Activated T-cell treated with anti-CD3 and anti-CD28 coated beads, Interleukin-2, amount 50 U/mL, for 4 hours (primary cell): ENCODE results near the gene CCDC80. TPM values are rescaled to one million over a fixed set of nuclear protein-coding genes. Genes with fewer than 3 reads are reported as not detected.
"Not testable (repeated sequence)": the region's sequence is repeated elsewhere in the genome, so short reads cannot be mapped to it uniquely, and the experiment has no call there.

Experiments
- ATAC-seq, 2 donors: fragments of 200-7000 bp; cut with Tn5 transposase; one replicate each; pipeline ENCODE4 v1.10.0; 2021
- DNase-seq: peaks from one replicate; pipeline ENCODE4 v3.0.0-alpha.2; 2020
- H3K27me3 Mint-ChIP-seq: one replicate; pipeline ENCODE4 v1.8.0; 2021; ENCODE audit warnings: low read depth, mixed read lengths
- H3K36me3 Mint-ChIP-seq: one replicate; pipeline ENCODE4 v1.8.0; 2022; ENCODE audit warnings: mixed read lengths; ENCODE audit not compliant: insufficient read depth
- H3K4me1 Mint-ChIP-seq: one replicate; pipeline ENCODE4 v1.8.0; 2021; ENCODE audit warnings: low read depth, mixed read lengths
- H3K4me3 Mint-ChIP-seq: one replicate; pipeline ENCODE4 v1.8.0; 2021; ENCODE audit warnings: mild to moderate bottlenecking, moderate library complexity, mixed read lengths
- H3K9me3 Mint-ChIP-seq: one replicate; pipeline ENCODE4 v1.8.0; 2021; ENCODE audit warnings: mixed read lengths
- total RNA-seq, 3 donors: library from RNA; stranded (reverse); gene quantifications; one replicate each; pipeline ENCODE4 v1.2.1, GENCODE V29; 2021

The CCDC80 gene
- total RNA-seq, 3 donors from 2014 or later: 0.16 to 0.43 (median 0.30) TPM

- DNase-seq (no peak), ATAC-seq (no peak)
- Mint-ChIP-seq H3K4me3 (no peak overlapping the region), H3K4me1 (peaks cover 15% of the 10 kb centered on the region), H3K27me3 (no peaks in the 10 kb centered on the region), H3K9me3 (no peaks in the 10 kb centered on the region), H3K36me3 (peaks cover 31% of the 10 kb centered on the region)
These were observed 72.3 kb downstream of the CCDC80 start for GRCh38 chr3:112568642-112569041.

GRCh38 chr3:112564940-112565305, 76.0 kb downstream of the CCDC80 start:
- DNase-seq (no peak), ATAC-seq (no peak)
- Mint-ChIP-seq H3K9me3 (no peaks in the 10 kb centered on the region), H3K36me3 (peaks cover 21% of the 10 kb centered on the region), H3K27me3 (no peaks in the 10 kb centered on the region), H3K4me1 (peaks cover 35% of the 10 kb centered on the region), H3K4me3 (no peak overlapping the region)

- peaks cover 20% of the 10 kb centered on the region for H3K36me3 Mint-ChIP-seq
- not testable (repeated sequence) for DNase-seq, H3K9me3 Mint-ChIP-seq, ATAC-seq, H3K4me3 Mint-ChIP-seq, H3K27me3 Mint-ChIP-seq
- H3K4me1 Mint-ChIP-seq: peaks cover 40% of the 10 kb centered on the region
These were observed 76.5 kb downstream of the CCDC80 start for GRCh38 chr3:112564247-112564939.

- Mint-ChIP-seq H3K9me3 (no peaks in the 10 kb centered on the region), H3K4me3 (peak within 1 kb of the TSS; percentile 99), H3K36me3 (peaks cover 23% of the 10 kb centered on the region), H3K4me1 (peaks cover 49% of the 10 kb centered on the region), H3K27me3 (no peaks in the 10 kb centered on the region)
- DNase-seq (peak; percentile 98), ATAC-seq (peak; percentile 84 to 86)
These were observed 79.0 kb downstream of the CCDC80 start, which contains the start of the genes ATG3 and SLC35A5 for GRCh38 chr3:112561734-112562529. Gene ATG3, minus strand, starts transcription at chr3:112561962. Its CDS starts 434 bp downstream, at chr3:112561528. Gene SLC35A5, plus strand, starts transcription at chr3:112562045. Its CDS starts 1,359 bp downstream, at chr3:112563404.

- peak overlapping the region; percentile 99 for H3K4me3 Mint-ChIP-seq
- peak; percentile 66 to 69 for ATAC-seq
- H3K27me3 Mint-ChIP-seq: no peaks in the 10 kb centered on the region
- no peaks in the 10 kb centered on the region for H3K9me3 Mint-ChIP-seq
- H3K36me3 Mint-ChIP-seq: peaks cover 20% of the 10 kb centered on the region
- H3K4me1 Mint-ChIP-seq: peaks cover 48% of the 10 kb centered on the region
- peak; percentile 69 for DNase-seq
These were observed 79.5 kb downstream of the CCDC80 start for GRCh38 chr3:112561484-112561733.

GRCh38 chr3:112560721-112561483, 80.0 kb downstream of the CCDC80 start:
- Mint-ChIP-seq H3K27me3 (no peaks in the 10 kb centered on the region), H3K36me3 (peaks cover 19% of the 10 kb centered on the region), H3K4me1 (peaks cover 49% of the 10 kb centered on the region), H3K9me3 (no peaks in the 10 kb centered on the region), H3K4me3 (peak overlapping the region; percentile 99)
- DNase-seq (peak; percentile 47), ATAC-seq (peak; percentile 35 to 40)

GRCh38 chr3:112560307-112560706, 80.6 kb downstream of the CCDC80 start:
- H3K36me3 Mint-ChIP-seq: peaks cover 20% of the 10 kb centered on the region
- ATAC-seq: no peak
- H3K4me1 Mint-ChIP-seq: peaks cover 55% of the 10 kb centered on the region
- H3K9me3 Mint-ChIP-seq: no peaks in the 10 kb centered on the region
- no peak for DNase-seq
- H3K27me3 Mint-ChIP-seq: no peaks in the 10 kb centered on the region
- H3K4me3 Mint-ChIP-seq: peak overlapping the region; percentile 99

GRCh38 chr3:112557976-112558375, 83.0 kb downstream of the CCDC80 start:
- Mint-ChIP-seq H3K4me3 (no peak overlapping the region), H3K9me3 (no peaks in the 10 kb centered on the region), H3K27me3 (no peaks in the 10 kb centered on the region), H3K36me3 (peaks cover 26% of the 10 kb centered on the region), H3K4me1 (peaks cover 54% of the 10 kb centered on the region)
- ATAC-seq: no peak
- no peak for DNase-seq

- ATAC-seq (peak; percentile 62), DNase-seq (no peak)
- Mint-ChIP-seq H3K4me1 (peaks cover 55% of the 10 kb centered on the region), H3K27me3 (no peaks in the 10 kb centered on the region), H3K4me3 (peak overlapping the region; percentile 40), H3K9me3 (no peaks in the 10 kb centered on the region), H3K36me3 (peaks cover 31% of the 10 kb centered on the region)
These were observed 85.3 kb downstream of the CCDC80 start for GRCh38 chr3:112555535-112556170.

- Mint-ChIP-seq H3K4me3 (no peak overlapping the region), H3K36me3 (peaks cover 35% of the 10 kb centered on the region), H3K27me3 (no peaks in the 10 kb centered on the region), H3K4me1 (peaks cover 25% of the 10 kb centered on the region), H3K9me3 (no peaks in the 10 kb centered on the region)
- ATAC-seq: no peak
- no peak for DNase-seq
These were observed 90.1 kb downstream of the CCDC80 start for GRCh38 chr3:112550859-112551258.

Other genes with a start within 250 kb of the CCDC80 start
- gene BTLA, start 141.7 kb downstream of the CCDC80 start, total RNA-seq: 10 to 100 TPM; 29.8 to 46.3 (median 33.2) TPM
- gene ATG3, start 79.2 kb downstream of the CCDC80 start, total RNA-seq: 10 to 100 TPM; 81.5 to 93.9 (median 88.8) TPM
- 10 to 100 TPM; 12.2 to 13.5 (median 12.3) TPM for gene SLC35A5, start 79.1 kb downstream of the CCDC80 start, total RNA-seq
- gene CD200R1L, start 205.7 kb upstream of the CCDC80 start, total RNA-seq: not detected